GM19025 (cell line): ENCODE data around the gene ERF.

Source experiments
- ATAC-seq: cut with Tn5 transposase; IDR thresholded peaks from one replicate; pipeline ENCODE4 v1.9.1; 2021; ENCODE audit warnings: mild to moderate bottlenecking, low read depth, moderate library complexity; ENCODE audit not compliant: unreplicated experiment

The ERF gene

GRCh38 chr19:42255766-42256745 is 1.1 kb upstream of the ERF start:
- no peak for ATAC-seq

- ATAC-seq = no peak
Observed at GRCh38 chr19:42254089-42254849, 659 bp downstream of the ERF start.

DNA sequence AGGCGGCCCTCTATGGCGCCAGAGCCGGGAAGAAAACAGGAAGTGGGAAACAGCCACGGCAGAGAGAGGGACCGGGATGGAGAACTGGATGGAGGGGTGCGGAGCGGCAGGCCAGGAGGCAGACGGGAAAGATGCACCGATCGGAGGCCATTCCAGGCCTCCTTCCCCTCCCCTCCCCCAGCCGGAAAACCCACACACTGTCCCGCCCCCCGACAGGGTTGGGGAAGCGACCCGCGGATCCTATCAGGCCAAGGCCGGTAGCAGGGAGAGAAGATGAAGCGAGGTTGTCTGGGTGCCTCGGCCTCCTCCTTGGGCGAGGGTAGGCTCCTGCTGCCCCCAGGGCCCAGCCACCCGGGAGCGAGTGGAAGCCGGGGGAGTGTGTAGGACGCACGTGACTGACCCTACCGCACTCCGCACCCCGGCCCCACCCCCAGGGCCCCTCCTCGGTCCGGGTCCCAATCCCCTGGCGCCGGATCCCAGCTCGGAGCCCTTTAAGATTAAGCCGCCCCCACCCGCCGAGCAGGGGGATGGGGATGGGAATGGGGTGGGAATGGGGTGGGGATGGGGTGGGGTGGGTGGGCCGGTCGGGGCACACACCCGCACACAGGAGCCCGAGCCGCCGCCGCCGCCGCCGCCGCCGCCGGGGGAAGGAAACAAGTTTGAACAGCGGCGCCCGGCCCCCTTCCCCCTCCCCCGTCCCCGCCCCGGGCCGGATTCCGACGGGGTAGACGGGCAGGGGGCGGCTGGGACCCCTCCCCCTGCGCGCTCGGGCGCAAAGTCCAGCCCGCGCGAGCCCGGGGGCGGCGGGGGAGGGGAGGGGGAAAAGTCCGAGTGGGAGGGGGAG is 1.5 kb downstream of the ERF start:
- no peak for ATAC-seq

DNA sequence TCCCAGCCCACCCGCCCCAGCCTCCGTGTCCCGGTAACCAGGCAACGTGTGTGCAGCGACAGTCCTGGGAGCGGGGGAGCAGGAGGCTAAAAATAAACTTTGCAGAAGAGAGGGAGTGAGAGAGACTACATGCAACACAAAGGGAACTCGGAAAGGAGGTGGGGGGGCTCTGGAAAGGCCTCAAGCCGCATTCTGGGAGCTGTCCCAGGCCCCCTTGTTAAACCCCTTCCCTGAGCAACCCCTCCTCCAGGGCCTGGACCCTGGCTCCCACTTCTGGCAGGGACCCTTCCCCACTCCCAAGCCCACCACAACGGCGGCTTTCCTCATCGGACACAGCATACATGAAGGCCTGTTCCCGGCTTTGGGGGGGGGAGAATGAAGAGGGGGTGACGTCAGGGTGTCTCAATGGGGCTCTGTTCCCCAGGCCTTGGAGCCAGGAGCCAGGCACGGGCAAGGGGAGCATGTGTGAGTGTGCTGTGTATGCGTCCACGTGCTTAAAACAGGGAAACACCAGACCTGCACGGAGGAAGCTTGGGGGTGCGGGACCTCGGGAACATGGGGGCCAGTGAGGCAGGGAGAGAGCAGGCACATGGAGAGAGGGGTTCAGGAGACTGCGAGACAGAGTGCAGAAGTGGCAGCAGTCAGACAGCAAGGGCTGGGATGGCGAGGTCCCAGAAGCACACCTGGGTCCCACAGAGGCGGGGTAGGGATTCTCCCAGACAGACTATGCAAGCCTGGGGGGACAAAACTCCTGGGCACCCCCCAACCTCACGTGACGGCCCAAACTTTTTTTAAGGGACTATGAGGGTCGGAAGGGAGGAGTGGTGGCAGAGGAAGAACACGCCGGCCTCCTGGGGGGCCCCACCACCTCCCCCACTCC is 2.3 kb downstream of the ERF start:
- ATAC-seq = no peak

DNA sequence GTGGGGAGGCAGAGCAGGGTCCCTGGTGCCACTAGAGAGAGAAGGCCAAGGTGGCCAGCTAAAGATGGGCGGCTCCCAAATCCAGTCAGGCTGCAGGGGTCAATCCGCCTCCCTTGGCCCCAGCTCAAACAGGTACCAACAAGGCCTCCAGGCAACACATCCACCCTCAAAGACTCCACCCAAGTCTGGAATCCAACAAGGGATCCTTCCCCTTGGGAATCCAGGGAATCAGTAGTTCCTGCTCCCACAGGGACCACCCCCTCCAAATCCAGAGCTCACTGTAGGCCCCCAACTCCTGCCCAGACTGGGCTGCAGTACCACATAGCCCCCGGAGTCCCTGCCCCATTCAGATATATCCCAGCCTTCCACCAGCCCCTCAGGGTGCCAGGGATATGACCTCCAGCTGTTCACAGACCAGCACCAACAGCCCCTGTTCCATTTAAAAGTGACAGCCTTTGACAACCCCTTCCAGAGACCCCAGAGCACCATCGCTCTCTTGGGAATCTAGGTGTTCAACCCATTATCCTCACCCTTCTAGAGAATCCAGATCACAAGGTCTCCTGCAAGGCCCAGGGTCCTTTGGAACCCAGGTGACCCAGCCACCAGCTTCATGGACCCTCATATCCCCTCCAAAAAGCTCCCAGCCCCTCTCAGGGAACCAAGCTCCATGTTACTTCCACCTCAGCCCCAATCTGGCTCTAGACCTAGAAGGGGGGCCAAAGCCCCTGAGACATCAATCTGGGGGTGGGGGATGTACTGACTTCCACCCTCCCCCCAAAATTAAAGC is 3.2 kb downstream of the ERF start:
- no peak for ATAC-seq

DNA sequence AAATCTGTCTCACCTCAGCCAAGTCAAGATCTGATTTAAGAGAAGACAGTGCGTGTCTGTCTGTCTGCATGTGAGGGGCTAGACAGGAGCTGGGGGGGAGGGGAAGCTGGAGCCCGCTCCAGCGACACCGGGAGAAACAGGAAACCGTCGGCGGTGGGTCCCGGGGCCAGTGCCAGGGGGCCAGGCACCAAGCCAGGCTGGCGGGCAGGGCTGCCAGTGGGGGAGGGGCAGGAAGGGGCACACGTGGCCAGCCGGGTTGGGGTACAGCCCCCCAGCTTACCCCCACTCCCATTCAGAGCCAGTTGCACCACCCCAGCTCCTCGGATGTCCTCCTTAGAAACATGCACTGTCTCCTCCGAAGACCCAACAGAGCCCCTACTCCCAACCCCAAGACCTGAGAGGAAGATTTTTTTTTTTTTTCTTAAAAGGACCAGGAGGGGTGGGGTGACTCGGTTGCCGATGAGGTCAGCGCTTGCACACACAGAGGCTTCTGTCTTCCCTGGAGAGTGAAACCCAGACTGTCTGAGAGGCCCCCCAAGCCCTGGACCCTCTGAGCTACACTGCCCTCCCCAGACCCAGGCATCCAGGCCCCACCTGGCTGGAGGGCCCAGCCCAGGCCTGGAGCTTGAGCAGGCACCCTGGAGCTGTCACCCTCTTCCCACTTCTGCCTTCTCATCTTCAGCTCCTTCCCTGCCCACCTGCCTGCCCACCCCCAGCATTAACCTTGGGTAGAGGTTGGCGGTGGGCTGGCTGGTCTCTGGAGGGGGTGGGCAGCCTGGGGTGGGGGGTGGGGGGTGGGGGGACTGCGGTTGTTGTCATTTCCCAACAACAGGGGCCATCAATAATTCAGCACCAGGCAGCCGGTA is 4.0 kb downstream of the ERF start:
- no peak for ATAC-seq

DNA sequence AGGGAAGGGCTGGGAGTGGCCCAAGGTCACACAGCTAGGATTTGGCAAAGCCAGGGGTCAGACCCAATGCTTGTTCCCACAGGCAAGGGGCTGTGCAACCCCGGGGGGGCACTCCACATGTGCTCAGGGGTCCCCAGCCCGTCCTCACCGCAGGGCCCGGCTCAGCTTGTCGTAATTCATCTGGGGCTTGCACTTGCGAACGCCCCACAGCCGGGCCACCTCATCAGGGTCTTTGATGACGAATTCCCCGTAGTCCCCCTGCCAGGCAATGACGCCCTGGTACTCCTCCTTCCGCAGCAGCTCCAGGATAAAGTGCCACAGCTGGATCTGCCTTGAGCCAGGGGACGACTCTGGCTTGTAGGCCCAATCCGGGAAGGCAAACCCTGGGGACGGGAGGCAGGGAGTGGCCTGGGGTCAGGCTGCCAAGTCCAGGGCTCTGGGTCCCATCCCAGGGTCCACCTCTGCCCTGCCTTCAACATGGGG is 4.7 kb downstream of the ERF start:
- no peak for ATAC-seq

- ATAC-seq = no peak
Observed at GRCh38 chr19:42249769-42250168, 5.2 kb downstream of the ERF start.

DNA sequence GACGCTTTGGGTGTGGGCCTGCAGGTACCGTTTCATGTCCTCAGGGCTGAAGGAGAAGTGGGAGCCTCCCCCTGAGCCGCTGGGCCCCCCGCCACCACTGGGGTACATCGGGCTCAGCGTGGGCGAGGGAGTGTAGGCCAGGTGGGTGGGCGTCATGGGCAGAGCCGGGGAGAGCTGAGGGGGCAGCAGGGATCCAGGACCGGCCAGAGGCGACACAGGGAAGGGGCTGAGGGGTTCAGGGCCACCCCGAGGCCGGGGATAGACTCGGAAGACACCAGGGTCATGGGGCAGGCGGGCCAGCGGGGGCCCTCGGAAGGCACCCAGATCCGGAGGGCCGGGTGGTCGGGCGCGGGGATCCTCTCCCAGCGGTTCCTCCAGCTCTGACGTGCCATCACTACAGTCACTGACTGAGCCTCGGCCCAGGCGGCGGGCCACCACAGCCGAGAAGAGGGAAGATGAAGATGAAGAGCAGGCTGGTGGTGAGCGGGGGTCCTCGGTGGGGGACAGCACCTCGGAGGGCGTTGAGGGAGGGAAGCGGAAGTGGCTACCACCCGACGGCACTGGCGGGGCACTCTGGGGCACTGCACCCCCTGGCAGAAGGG is 5.7 kb downstream of the ERF start:
- no peak for ATAC-seq

- ATAC-seq = no peak
Observed at GRCh38 chr19:42248270-42249148, 6.4 kb downstream of the ERF start.

- ATAC-seq = no peak
Observed at GRCh38 chr19:42247640-42248199, 7.2 kb downstream of the ERF start.

DNA sequence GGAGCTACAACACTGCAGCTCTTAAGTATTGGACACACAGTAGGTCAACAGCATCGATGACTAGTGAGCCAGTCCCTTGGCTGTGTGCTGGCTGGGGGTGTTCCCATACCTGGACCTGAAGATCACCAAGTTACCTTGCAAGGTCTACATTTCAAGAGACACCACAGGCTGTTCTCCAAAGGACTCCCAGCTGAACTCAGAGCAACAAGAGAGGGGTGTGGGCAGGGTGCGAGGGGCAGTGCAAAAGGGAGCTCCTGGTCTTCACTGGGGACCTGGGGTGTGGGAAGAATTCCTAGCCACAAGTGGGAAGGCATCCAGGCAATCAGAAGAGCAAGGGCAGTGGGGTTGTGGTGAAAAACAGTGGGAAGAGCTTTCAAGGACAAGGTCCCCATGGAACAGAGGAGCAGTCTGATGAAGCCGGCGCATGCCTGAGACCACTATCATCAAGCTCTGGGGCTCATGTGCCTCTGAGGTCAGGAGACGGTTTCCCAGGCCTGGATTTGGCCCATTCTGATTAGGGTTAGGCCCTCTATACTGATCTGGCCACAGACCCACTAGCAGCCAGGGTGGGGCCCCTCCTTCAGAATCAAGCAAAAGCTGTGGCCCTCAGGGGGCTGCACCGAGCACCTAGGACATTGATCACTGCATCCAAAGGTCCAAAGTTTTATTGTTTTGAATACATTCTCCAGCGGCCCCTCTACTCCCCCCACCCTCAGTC is 7.8 kb downstream of the ERF start:
- no peak for ATAC-seq

- no peak for ATAC-seq
Observed at GRCh38 chr19:42246143-42246921, 8.6 kb downstream of the ERF start.

GRCh38 chr19:42245231-42245630 is 9.7 kb downstream of the ERF start:
- ATAC-seq = no peak
